A549 (cell line): ENCODE measurements around the gene GSS. TPM values are rescaled to one million over a fixed set of nuclear protein-coding genes. Genes with fewer than 3 reads are reported as not detected.

Experiments
- ATAC-seq, 2 experiments: fragments of 200-7000 bp in 1 of 2; fragments of >200 bp in 1 of 2; cut with Nextera tagmentation in 1 of 2; cut with Tn5 transposase in 1 of 2; 3 replicates each; pipeline versions ENCODE4 v1.8.0 to v1.9.1; 2018 to 2020; ENCODE audit warnings: mild to moderate bottlenecking in 1 of 2, moderate library complexity in 1 of 2
- CTCF ChIA-PET: fragments of 300-600 bp; sonication (Branson Sonifier 250); formaldehyde crosslinking; extraction: SDS; loops from one replicate; lab custom pipeline; 2021; ENCODE audit warnings: antibody characterized with exemption, inconsistent platforms; lab: Yijun Ruan, JAX
- POLR2A ChIA-PET: fragments of 350-600 bp; formaldehyde crosslinking; extraction: SDS; loops from one replicate; lab custom pipeline; 2021; ENCODE audit warnings: antibody characterized with exemption, inconsistent platforms; lab: Yijun Ruan, JAX
- DNase-seq, 2 experiments: peaks; one replicate each; pipeline versions ENCODE4 v3.0.0 to v3.0.0-alpha.2; 2011 to 2016; ENCODE audit warnings: low read depth in 1 of 2, low spot score in 1 of 2
- FAIRE-seq: peaks from 2 replicates; lab custom pipeline; 2011; peaks lifted over from hg19 to GRCh38; lab: Jason Lieb, UNC
- H3K27ac ChIP-seq, 2 experiments: fragments of >200 bp; sonication (Bioruptor Twin); formaldehyde crosslinking; 3 replicates each; pipeline ENCODE4 v1.5.1; 2016 to 2017
- H3K4me1 ChIP-seq: fragments of >200 bp; sonication (Bioruptor Twin); formaldehyde crosslinking; 3 replicates; pipeline ENCODE4 v1.6.1; 2016
- H3K4me2 ChIP-seq: fragments of >200 bp; sonication (Bioruptor Twin); formaldehyde crosslinking; 3 replicates; pipeline ENCODE4 v1.6.1; 2016
- H3K4me3 ChIP-seq: fragments of >200 bp; sonication (Bioruptor Twin); formaldehyde crosslinking; 3 replicates; pipeline ENCODE4 v1.5.1; 2016
- H3K9me3 ChIP-seq: fragments of >200 bp; sonication (Bioruptor Twin); formaldehyde crosslinking; 3 replicates; pipeline ENCODE4 v1.6.1; 2016
- BHLHE40 ChIP-seq: IDR thresholded peaks from 2 replicates; pipeline ENCODE4 v1.6.1; 2012; ENCODE audit warnings: low read depth, low read length, inconsistent platforms
- CBX2 ChIP-seq: fragments of 200-600 bp; sonication (generic); IDR thresholded peaks from 2 replicates; pipeline ENCODE4 v1.6.1; 2016; ENCODE audit warnings: low read depth, mild to moderate bottlenecking, borderline replicate concordance
- CHD4 ChIP-seq: fragments of 200-600 bp; sonication (generic); IDR thresholded peaks from 2 replicates; pipeline ENCODE4 v1.6.1; 2016; ENCODE audit warnings: antibody characterized with exemption, mild to moderate bottlenecking, borderline replicate concordance
- FOSL2 ChIP-seq, 2 experiments: fragments of 450-650 bp in 1 of 2; fragments of >200 bp in 1 of 2; sonication (Bioruptor Twin) in 1 of 2; formaldehyde crosslinking; IDR thresholded peaks; 2 replicates each; pipeline versions ENCODE4 v1.5.0 to v1.6.1; 2016 to 2020; ENCODE audit warnings: mild to moderate bottlenecking in 1 of 2, moderate library complexity in 1 of 2
- GATA3 ChIP-seq: IDR thresholded peaks from 2 replicates; pipeline ENCODE4 v1.6.1; 2012; ENCODE audit warnings: borderline replicate concordance
- HDAC2 ChIP-seq: fragments of 200-600 bp; sonication (generic); IDR thresholded peaks from 2 replicates; pipeline ENCODE4 v1.6.1; 2016
- HEYL ChIP-seq: fragments of 250-450 bp; sonication (Bioruptor Pico); IDR thresholded peaks from 2 replicates; pipeline ENCODE4 v1.8.0; 2021; ENCODE audit warnings: mild to moderate bottlenecking, moderate library complexity
- HOXA7 ChIP-seq: fragments of 250-450 bp; sonication (Bioruptor Pico); IDR thresholded peaks from 2 replicates; pipeline ENCODE4 v1.5.0; 2020; ENCODE audit warnings: mild to moderate bottlenecking, moderate library complexity
- HOXB13 ChIP-seq: fragments of 250-450 bp; sonication (Bioruptor Pico); IDR thresholded peaks from 2 replicates; pipeline ENCODE4 v1.5.0; 2020; ENCODE audit warnings: low read depth, mild to moderate bottlenecking, moderate library complexity
- HOXB5 ChIP-seq: fragments of 250-450 bp; sonication (Bioruptor Pico); IDR thresholded peaks from 2 replicates; pipeline ENCODE4 v1.5.0; 2020; ENCODE audit warnings: mild to moderate bottlenecking, moderate library complexity
- JUNB ChIP-seq: fragments of >200 bp; sonication (Bioruptor Twin); formaldehyde crosslinking; IDR thresholded peaks from 2 replicates; pipeline ENCODE4 v1.6.1; 2016
- KDM1A ChIP-seq: fragments of 200-600 bp; sonication (generic); IDR thresholded peaks from 2 replicates; pipeline ENCODE4 v1.6.1; 2016; ENCODE audit warnings: low read depth, mild to moderate bottlenecking
- MYC ChIP-seq: IDR thresholded peaks from 2 replicates; pipeline ENCODE4 v1.6.1; 2012; ENCODE audit warnings: mild to moderate bottlenecking, inconsistent platforms, low read length, improper control_type of control experiment, borderline replicate concordance
- NFE2L2 ChIP-seq: fragments of 150-350 bp; conservative IDR thresholded peaks from 2 replicates; pipeline ENCODE4 v1.6.1; 2014; ENCODE audit warnings: low read length
- NR3C1 ChIP-seq: fragments of >200 bp; sonication (Bioruptor Twin); formaldehyde crosslinking; IDR thresholded peaks from 3 replicates; pipeline ENCODE4 v1.6.1; 2017
- POLR2A ChIP-seq: IDR thresholded peaks from 2 replicates; pipeline ENCODE4 v1.6.1; 2012; ENCODE audit warnings: mild to moderate bottlenecking, low read length
- POLR2AphosphoS2 ChIP-seq: conservative IDR thresholded peaks from 2 replicates; pipeline ENCODE4 v1.6.1; 2012; ENCODE audit warnings: low read length, improper control_type of control experiment, inconsistent platforms
- RFX5 ChIP-seq: fragments of 450-650 bp; IDR thresholded peaks from 2 replicates; pipeline ENCODE4 v1.7.1; 2014; ENCODE audit warnings: antibody characterized with exemption, mild to moderate bottlenecking, moderate library complexity
- SMC3 ChIP-seq: fragments of >200 bp; sonication (Bioruptor Twin); formaldehyde crosslinking; IDR thresholded peaks from 3 replicates; pipeline ENCODE4 v1.6.1; 2018; ENCODE audit warnings: inconsistent platforms
- TFCP2L1 ChIP-seq: fragments of 250-450 bp; sonication (Bioruptor Pico); IDR thresholded peaks from 2 replicates; pipeline ENCODE4 v1.5.0; 2021; ENCODE audit warnings: mild to moderate bottlenecking
- ZNF302 ChIP-seq: fragments of 250-450 bp; sonication (Bioruptor Pico); IDR thresholded peaks from 2 replicates; pipeline ENCODE4 v1.9.0; 2021; ENCODE audit warnings: inconsistent platforms, mild to moderate bottlenecking, moderate library complexity
- ZSCAN20 ChIP-seq: fragments of 250-450 bp; sonication (Bioruptor Pico); IDR thresholded peaks from 2 replicates; pipeline ENCODE4 v1.8.0; 2022; ENCODE audit warnings: mild to moderate bottlenecking, moderate library complexity
- WGBS: methylation state at CpG from one replicate; pipeline ENCODE4 v1.1.6; 2017; ENCODE audit errors: missing lambda C conversion rate; 5-methylcytosine and 5-hydroxymethylcytosine counted together
- polyA plus RNA-seq, 4 experiments: library from polyadenylated mRNA; depleted of rRNA in 3 of 4; stranded (reverse); fragments of >200 nt; fragmentation: RNase III in 1 of 4; extraction: RNeasy Plus Mini Kit Qiagen cat#74134 plus additional on column Dnase treatment in 1 of 4; gene quantifications; 2 replicates in 3 of 4; 3 replicates in 1 of 4; pipeline ENCODE4 v1.2.3, GENCODE V29; 2011 to 2017
- TF ChIP-seq, protein P1 (sequence below): fragments of >200 bp; sonication (Bioruptor Twin); formaldehyde crosslinking; IDR thresholded peaks from 3 replicates; pipeline ENCODE4 v1.5.1; 2016
- TF ChIP-seq, protein P2 (sequence below): fragments of >200 bp; sonication (Bioruptor Twin); formaldehyde crosslinking; IDR thresholded peaks from 2 replicates; pipeline ENCODE4 v1.6.1; 2016
- TF ChIP-seq, protein P3 (sequence below): IDR thresholded peaks from 2 replicates; pipeline ENCODE4 v1.6.1; 2012; ENCODE audit warnings: low read depth, borderline replicate concordance
- TF ChIP-seq, protein P4 (sequence below): fragments of 250-450 bp; sonication (Bioruptor Pico); IDR thresholded peaks from 2 replicates; pipeline ENCODE4 v1.5.0; 2020; ENCODE audit warnings: low read depth, mild to moderate bottlenecking, moderate library complexity
- TF ChIP-seq, protein P5 (sequence below): fragments of 450-650 bp; IDR thresholded peaks from 2 replicates; pipeline ENCODE4 v1.6.1; 2014; ENCODE audit warnings: antibody characterized with exemption

Gene GSS
- polyA plus RNA-seq, 2 of the 4 experiments (the other 2 are of a cell fraction), result 57.1 to 92.4 TPM

DNA sequence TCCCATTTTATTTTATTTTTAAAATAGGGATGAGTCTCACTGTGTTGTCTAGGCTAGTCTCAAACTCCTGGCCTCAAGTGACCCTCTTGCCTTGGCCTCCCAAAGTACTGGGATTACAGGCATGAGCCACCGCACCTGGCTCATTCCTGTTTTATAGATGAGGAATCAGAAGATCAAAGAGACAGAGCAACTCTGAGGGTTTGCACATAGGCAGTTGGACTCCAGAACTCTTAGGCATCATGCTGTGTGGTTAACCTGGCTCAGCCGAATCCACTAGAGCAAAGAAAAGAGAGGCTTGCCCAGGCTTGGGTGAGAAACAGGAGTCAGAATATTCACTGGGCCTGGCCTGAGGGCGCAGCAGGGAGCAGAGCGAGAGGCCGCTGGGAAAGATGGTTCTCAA lies 9.4 kb upstream of the GSS start:
- POLR2A ChIA-PET, result no interaction called here
- H3K9me3 ChIP-seq, result no peaks in the 10 kb centered on the region
- no peak overlapping the region for H3K27ac ChIP-seq
- H3K4me1 ChIP-seq, result no peaks in the 10 kb centered on the region
- CTCF ChIA-PET, result interaction anchor here (3.9 kb wide), 1 partner anchor 91 kb away, joined by 19 read pairs; the partner anchor contains the start of gene GGT7
- no peak overlapping the region for H3K4me2 ChIP-seq
- no peak for DNase-seq
- TF ChIP-seq FOSL2 (IDR thresholded peaks at IDR 0.05) (no peak), FOSL2 (CRISPR knock-in tag; IDR thresholded peaks at IDR 0.05) (no peak), RFX5 (no peak), JUNB (no peak), GATA3 (no peak), NFE2L2 (no peak)
- TF ChIP-seq, protein P1, sequence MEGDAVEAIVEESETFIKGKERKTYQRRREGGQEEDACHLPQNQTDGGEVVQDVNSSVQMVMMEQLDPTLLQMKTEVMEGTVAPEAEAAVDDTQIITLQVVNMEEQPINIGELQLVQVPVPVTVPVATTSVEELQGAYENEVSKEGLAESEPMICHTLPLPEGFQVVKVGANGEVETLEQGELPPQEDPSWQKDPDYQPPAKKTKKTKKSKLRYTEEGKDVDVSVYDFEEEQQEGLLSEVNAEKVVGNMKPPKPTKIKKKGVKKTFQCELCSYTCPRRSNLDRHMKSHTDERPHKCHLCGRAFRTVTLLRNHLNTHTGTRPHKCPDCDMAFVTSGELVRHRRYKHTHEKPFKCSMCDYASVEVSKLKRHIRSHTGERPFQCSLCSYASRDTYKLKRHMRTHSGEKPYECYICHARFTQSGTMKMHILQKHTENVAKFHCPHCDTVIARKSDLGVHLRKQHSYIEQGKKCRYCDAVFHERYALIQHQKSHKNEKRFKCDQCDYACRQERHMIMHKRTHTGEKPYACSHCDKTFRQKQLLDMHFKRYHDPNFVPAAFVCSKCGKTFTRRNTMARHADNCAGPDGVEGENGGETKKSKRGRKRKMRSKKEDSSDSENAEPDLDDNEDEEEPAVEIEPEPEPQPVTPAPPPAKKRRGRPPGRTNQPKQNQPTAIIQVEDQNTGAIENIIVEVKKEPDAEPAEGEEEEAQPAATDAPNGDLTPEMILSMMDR, result no peak
- TF ChIP-seq, protein P2, sequence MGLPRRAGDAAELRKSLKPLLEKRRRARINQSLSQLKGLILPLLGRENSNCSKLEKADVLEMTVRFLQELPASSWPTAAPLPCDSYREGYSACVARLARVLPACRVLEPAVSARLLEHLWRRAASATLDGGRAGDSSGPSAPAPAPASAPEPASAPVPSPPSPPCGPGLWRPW, result no peak
- TF ChIP-seq, protein P3, sequence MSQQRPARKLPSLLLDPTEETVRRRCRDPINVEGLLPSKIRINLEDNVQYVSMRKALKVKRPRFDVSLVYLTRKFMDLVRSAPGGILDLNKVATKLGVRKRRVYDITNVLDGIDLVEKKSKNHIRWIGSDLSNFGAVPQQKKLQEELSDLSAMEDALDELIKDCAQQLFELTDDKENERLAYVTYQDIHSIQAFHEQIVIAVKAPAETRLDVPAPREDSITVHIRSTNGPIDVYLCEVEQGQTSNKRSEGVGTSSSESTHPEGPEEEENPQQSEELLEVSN, result no peak
- TF ChIP-seq, all 56 proteins: peak for 0
- ATAC-seq (no peak), FAIRE-seq (no peak)
- H3K4me3 ChIP-seq, result no peak overlapping the region
- WGBS, result 98% methylated on average over 5 of the region's 5 CpGs

DNA sequence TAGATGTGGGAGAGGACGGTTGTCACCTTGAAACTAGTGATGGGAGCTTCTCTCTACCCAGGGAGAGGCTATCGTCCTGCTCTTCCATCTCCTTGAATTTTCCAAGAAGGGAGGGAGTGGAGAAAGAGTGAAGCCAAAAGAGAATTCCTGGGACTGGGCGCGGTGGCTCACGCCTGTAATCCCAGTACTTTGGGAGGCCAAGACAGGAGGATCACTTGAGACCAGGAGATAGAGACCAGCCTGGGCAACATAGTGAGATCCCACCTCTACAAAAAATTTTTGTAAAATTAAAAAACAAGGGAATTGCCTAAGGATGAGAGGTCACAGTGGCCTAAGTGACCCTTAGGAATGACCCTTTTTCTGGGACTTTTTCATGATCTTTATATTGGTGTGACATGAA lies 8.9 kb upstream of the GSS start:
- no peak overlapping the region for H3K4me2 ChIP-seq
- DNase-seq, result no peak
- no peak for TF ChIP-seq RFX5
- no peak for TF ChIP-seq FOSL2 (IDR thresholded peaks at IDR 0.05)
- TF ChIP-seq FOSL2 (CRISPR knock-in tag; IDR thresholded peaks at IDR 0.05), result no peak
- TF ChIP-seq CHD4, result no peak
- no peak for TF ChIP-seq JUNB
- TF ChIP-seq MYC, result no peak
- no peak for TF ChIP-seq HEYL (CRISPR knock-in tag)
- no peak for TF ChIP-seq CBX2
- TF ChIP-seq, protein P4, sequence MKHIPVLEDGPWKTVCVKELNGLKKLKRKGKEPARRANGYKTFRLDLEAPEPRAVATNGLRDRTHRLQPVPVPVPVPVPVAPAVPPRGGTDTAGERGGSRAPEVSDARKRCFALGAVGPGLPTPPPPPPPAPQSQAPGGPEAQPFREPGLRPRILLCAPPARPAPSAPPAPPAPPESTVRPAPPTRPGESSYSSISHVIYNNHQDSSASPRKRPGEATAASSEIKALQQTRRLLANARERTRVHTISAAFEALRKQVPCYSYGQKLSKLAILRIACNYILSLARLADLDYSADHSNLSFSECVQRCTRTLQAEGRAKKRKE (CRISPR knock-in tag), result no peak
- no peak for TF ChIP-seq ZSCAN20 (CRISPR knock-in tag)
- TF ChIP-seq HOXB5, result no peak
- no peak for TF ChIP-seq KDM1A
- TF ChIP-seq TFCP2L1, result no peak
- TF ChIP-seq POLR2AphosphoS2, result no peak
- TF ChIP-seq, all 56 proteins: peak for 0
- 67% methylated on average over 5 of the region's 5 CpGs for WGBS
- H3K4me3 ChIP-seq, result no peak overlapping the region
- no peak for ATAC-seq
- no peaks in the 10 kb centered on the region for H3K9me3 ChIP-seq
- FAIRE-seq, result no peak
- H3K4me1 ChIP-seq, result no peaks in the 10 kb centered on the region
- ChIA-PET CTCF (interaction anchor here (1.1 to 1.4 kb wide), 2 partner anchors 9 to 13 kb away, joined by 3 read pairs; partner anchors contain the start of gene MYH7B), POLR2A (no interaction called here)
- no peak overlapping the region for H3K27ac ChIP-seq

DNA sequence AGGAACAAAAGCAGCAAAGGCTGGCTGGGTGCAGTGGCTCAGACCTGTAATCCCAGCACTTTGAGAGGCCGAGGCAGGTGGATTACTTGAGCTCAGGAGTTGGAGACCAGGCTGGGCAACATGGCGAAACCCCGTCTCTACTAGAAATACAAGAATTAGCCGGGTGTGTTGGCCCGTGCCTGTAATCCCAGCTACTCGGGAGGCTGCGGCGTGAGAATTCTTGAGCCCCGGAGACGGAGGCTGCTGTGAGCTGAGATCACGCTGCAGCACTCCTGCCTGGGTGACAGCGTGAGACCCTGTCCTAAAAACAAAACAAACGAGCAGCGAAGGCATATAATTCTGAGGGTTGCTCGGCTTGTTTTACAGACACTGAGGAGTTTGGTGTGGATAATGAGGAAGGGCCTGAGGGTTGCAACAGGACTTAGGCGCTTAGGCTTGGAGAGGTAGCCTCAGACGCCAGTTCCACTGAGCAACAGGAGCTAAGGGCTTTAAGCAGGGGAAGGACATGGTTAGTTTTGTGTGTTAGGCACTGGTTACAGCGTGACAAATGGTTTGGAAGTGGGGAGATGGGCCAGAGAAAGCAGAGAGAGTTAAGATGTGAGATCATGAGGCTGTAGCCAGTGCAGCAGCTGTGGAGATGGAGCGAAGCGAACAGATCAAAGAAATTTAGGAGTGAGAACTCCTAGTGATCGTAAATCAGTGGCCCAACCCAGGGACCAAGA lies 1.3 kb upstream of the GSS start:
- Histone ChIP-seq H3K4me1 (peaks cover 11% of the 10 kb centered on the region), H3K9me3 (no peaks in the 10 kb centered on the region), H3K27ac (no peak overlapping the region), H3K4me2 (no peak overlapping the region), H3K4me3 (no peak overlapping the region)
- no peak for DNase-seq
- POLR2A ChIA-PET, result interaction anchor here (1.2 to 2.1 kb wide), 3 partner anchors 81 to 441 kb away, joined by 3 to 20 read pairs (median 6); partner anchors contain the start of gene DYNLRB1
- CTCF ChIA-PET, result interaction anchor here (0.8 to 13.1 kb wide), 10 partner anchors 9 to 124 kb away, joined by 3 to 207 read pairs (median 6); partner anchors contain the start of genes ACSS2 and GGT7
- TF ChIP-seq ZNF302 (CRISPR knock-in tag), result no peak
- no peak for TF ChIP-seq HDAC2
- TF ChIP-seq NR3C1, result no peak
- TF ChIP-seq HOXA7 (CRISPR knock-in tag), result no peak
- TF ChIP-seq SMC3, result no peak
- no peak for TF ChIP-seq POLR2A
- TF ChIP-seq, protein P3, result no peak
- TF ChIP-seq CBX2, result no peak
- no peak for TF ChIP-seq FOSL2 (IDR thresholded peaks at IDR 0.05)
- TF ChIP-seq FOSL2 (CRISPR knock-in tag; IDR thresholded peaks at IDR 0.05), result no peak
- TF ChIP-seq MYC, result no peak
- TF ChIP-seq, protein P5, sequence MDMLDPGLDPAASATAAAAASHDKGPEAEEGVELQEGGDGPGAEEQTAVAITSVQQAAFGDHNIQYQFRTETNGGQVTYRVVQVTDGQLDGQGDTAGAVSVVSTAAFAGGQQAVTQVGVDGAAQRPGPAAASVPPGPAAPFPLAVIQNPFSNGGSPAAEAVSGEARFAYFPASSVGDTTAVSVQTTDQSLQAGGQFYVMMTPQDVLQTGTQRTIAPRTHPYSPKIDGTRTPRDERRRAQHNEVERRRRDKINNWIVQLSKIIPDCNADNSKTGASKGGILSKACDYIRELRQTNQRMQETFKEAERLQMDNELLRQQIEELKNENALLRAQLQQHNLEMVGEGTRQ, result no peak
- TF ChIP-seq BHLHE40, result no peak
- no peak for TF ChIP-seq HOXB13 (CRISPR knock-in tag)
- no peak for FAIRE-seq
- no peak for ATAC-seq
- 88% methylated on average over 21 of the region's 21 CpGs for WGBS
